Ectodermal cell (in vitro differentiated cells): ENCODE measurements around the gene SERTAD3.
"Not testable (repeated sequence)": the region's sequence is repeated elsewhere in the genome, so short reads cannot be mapped to it uniquely, and the experiment has no call there.

Experiments used
- H3K27ac ChIP-seq: 2 replicates; pipeline ENCODE4 v1.7.0; 2013; ENCODE audit warnings: mild to moderate bottlenecking, low read depth, low read length; ENCODE audit not compliant: insufficient read depth, poor library complexity, severe bottlenecking
- H3K27me3 ChIP-seq: 2 replicates; pipeline ENCODE4 v1.7.0; 2013; ENCODE audit warnings: mild to moderate bottlenecking, low read length; ENCODE audit not compliant: insufficient read depth, control insufficient read depth, poor library complexity, severe bottlenecking
- H3K36me3 ChIP-seq: one replicate; pipeline ENCODE4 v1.7.0; 2013; ENCODE audit warnings: low read length; ENCODE audit not compliant: control insufficient read depth, insufficient read depth
- H3K4me1 ChIP-seq: one replicate; pipeline ENCODE4 v1.7.0; 2013; ENCODE audit warnings: low read length; ENCODE audit not compliant: control insufficient read depth, insufficient read depth
- H3K4me3 ChIP-seq: 2 replicates; pipeline ENCODE4 v1.7.0; 2013; ENCODE audit warnings: low read depth, low read length, control low read depth; ENCODE audit not compliant: insufficient read depth
- H3K9me3 ChIP-seq: 2 replicates; pipeline ENCODE4 v1.7.0; 2013; ENCODE audit warnings: mild to moderate bottlenecking, low read length, moderate library complexity; ENCODE audit not compliant: control insufficient read depth
- WGBS, 2 experiments: methylation state at CpG; one replicate each; pipeline ENCODE4 v1.1.7; 2013; ENCODE audit warnings: missing lambda C conversion rate in 2 of 2; 5-methylcytosine and 5-hydroxymethylcytosine counted together

Gene SERTAD3

DNA sequence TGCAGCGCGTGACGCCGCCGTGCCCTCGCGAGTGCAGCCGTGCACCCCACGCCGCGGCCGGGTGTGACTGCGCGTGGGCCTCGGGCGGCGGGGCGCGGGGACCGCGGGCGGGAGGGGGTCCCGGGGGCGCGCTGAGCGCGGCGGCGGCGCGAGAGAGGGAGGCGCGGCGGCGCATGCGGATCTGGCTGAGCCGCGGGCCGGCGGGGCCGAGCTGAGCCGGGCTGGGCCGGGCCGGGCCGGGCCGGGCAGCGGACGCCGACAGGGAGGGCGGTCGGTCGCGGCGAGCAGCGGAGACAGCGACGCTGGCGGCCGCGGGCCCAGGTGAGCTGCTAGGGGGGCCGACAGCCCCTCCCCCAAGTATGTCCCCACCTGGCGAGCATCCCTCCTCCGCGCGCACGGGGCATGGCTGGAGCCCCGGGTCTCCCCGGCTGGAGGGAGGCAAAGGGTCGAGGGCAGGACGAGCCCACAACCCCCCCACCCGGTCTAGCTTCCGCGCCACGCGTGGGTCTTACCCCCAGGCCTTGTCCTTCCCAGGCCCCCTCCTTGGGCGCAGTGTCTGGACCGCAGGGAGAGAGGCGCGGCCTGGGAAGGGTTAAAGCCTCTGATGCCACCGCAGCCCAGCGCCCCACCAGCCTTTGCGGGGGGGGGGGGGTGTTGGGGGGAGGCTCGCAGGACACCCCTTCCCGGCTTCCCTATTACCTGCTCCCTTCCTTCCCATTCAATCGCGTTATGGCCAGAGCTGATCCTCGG lies 23.0 kb upstream of the SERTAD3 start, which contains the start of gene SPTBN4:
SPTBN4 (plus strand) TSS at position 17 of the 750 bp plus-strand sequence. CDS start 5,621 bp downstream, outside the sequence.
- peak within 1 kb of the TSS; percentile 32 for H3K4me3 ChIP-seq
- H3K9me3 ChIP-seq: no peaks in the 10 kb centered on the region
- no peaks in the 10 kb centered on the region for H3K36me3 ChIP-seq
- H3K4me1 ChIP-seq: peaks cover 4% of the 10 kb centered on the region
- H3K27me3 ChIP-seq: peaks cover 44% of the 10 kb centered on the region
- H3K27ac ChIP-seq: no peak within 1 kb of the TSS
- WGBS, 2 experiments: 7% methylated on average over 85 to 87 of the region's 87 CpGs

DNA sequence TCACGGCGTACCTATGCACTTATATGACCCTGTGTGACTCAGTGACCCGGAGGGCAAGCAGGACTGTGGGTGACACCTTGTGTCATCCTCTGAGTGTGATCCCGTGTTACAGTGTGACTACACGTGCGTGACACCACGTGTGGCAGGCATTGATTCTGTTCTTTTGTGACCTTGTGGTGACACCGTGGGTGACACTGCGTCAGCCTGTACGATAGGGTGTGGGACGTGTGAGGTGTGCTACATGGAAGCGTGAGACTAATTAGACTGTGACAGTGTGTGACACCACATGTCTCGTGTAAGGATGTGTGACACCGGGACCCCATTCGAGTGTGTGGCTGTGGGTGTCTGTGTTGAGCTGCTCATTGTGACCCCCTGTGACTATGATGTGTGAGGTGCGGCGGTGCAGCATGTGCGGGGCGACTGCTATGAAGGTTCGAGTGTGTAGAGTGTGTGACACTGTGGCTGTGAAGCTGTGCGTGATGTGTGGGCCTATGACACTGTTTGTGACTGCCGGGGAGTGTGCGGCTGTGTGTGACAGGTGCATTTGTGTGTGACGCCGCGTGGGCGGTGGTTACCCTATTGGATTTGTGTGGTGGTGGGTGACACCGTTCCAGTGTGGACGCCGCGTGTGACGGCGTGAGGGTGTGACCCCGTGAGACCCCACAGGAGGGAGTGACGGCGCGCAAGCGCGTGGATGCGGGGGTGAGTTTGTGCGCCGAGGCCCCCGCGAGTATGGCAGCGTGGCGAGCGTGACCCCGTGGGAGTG lies 22.3 kb upstream of the SERTAD3 start:
- peaks cover 4% of the 10 kb centered on the region for H3K4me1 ChIP-seq
- no peak overlapping the region for H3K27ac ChIP-seq
- no peaks in the 10 kb centered on the region for H3K9me3 ChIP-seq
- no peaks in the 10 kb centered on the region for H3K36me3 ChIP-seq
- peak overlapping the region; percentile 13 for H3K4me3 ChIP-seq
- WGBS, 2 experiments: 37 to 39% methylated on average over 48 of the region's 48 CpGs
- H3K27me3 ChIP-seq: peaks cover 44% of the 10 kb centered on the region

GRCh38 chr19:40465557-40466218 lies 21.6 kb upstream of the SERTAD3 start, which contains the start of gene BLVRB:
Gene BLVRB (minus strand): TSS chr19:40465745. CDS start chr19:40465688, 57 bp downstream.
- WGBS, 2 experiments: 0 to 1% methylated on average over 54 of the region's 54 CpGs
- H3K4me1 ChIP-seq: peaks cover 4% of the 10 kb centered on the region
- H3K27me3 ChIP-seq: peaks cover 44% of the 10 kb centered on the region
- H3K36me3 ChIP-seq: no peaks in the 10 kb centered on the region
- peak within 1 kb of the TSS; percentile 51 for H3K4me3 ChIP-seq
- H3K27ac ChIP-seq: no peak within 1 kb of the TSS
- H3K9me3 ChIP-seq: no peaks in the 10 kb centered on the region

- Histone ChIP-seq H3K4me1 (peaks cover 4% of the 10 kb centered on the region), H3K27me3 (peaks cover 44% of the 10 kb centered on the region), H3K9me3 (no peaks in the 10 kb centered on the region), H3K27ac (no peak overlapping the region), H3K36me3 (no peaks in the 10 kb centered on the region), H3K4me3 (peak overlapping the region; percentile 51)
- WGBS, 2 experiments: 25 to 29% methylated on average over 11 of the region's 11 CpGs
These were observed 21.0 kb upstream of the SERTAD3 start for GRCh38 chr19:40465025-40465556.

DNA sequence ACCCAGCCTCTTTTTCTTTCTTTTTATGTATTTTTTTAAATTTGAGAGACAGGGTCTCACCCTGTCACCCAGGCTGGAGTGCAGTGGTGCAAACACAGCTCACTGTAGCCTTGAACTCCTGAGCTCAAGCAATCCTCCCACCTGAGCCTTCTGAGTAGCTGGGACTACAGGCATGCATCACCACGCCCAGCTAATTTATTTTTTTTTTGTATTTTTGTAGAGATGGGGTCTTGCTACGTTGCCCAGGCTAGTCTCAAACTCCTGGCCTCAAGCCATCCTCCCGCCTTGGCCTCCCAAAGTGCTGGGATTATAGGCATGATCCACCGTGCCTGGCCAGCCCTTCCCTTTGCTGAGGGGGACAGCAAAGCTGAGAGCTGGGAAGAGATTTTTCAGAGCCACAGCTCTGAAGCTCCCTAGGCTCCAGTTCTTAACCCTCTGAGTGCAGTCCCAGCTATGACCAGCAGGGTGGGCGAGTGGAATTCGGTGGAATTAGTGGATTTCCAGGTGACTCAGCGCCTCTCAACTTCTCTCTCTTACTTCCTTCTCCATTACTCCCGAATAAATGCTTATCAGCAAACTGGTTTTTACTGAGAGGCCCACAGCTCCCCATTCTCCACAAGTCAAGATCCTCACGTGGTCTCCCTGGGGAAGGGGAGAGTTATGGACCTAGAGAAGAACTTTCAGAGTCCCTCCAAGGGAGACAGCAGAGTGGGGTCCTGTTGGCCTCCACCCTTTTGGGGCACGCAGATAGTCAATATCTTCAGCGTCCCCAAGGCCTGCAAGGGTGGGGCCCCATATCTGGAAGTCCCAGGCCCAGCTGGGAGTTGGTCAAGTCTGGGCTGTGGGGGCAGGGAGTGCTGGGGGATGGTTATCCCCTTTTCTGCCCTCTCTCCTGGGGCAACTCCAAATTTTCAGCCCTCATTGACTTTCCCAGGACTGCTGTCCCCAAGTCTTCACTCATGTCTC lies 20.2 kb upstream of the SERTAD3 start:
- H3K9me3 ChIP-seq: no peaks in the 10 kb centered on the region
- no peaks in the 10 kb centered on the region for H3K36me3 ChIP-seq
- WGBS, 2 experiments: 41 to 43% methylated on average over 11 of the region's 11 CpGs
- H3K4me3 ChIP-seq: peak overlapping the region; percentile 6
- peaks cover 4% of the 10 kb centered on the region for H3K4me1 ChIP-seq
- peaks cover 44% of the 10 kb centered on the region for H3K27me3 ChIP-seq
- H3K27ac ChIP-seq: no peak overlapping the region

DNA sequence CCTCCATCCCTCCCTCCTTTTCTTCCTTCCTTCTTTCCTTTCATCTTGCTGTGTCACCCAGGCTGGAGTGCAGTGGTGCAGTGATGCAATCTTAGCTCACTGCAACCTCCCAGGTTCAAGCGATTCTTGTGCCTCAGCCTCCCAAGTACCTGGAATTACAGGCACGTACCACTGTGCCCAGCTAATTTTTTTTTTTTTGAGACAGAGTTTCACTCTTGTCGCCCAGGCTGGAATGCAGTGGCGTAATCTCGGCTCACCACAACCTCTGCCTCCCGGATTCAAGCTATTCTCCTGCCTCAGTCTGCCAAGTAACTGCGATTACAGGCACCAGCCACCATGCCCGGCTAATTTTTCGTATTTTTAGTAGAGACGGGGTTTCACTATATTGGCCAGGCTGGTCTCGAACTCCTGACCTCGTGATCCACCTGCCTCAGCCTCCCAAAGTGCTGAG lies 19.5 kb upstream of the SERTAD3 start:
- H3K27me3 ChIP-seq: peaks cover 38% of the 10 kb centered on the region
- H3K9me3 ChIP-seq, H3K4me3 ChIP-seq, H3K4me1 ChIP-seq, H3K27ac ChIP-seq, H3K36me3 ChIP-seq: not testable (repeated sequence)
- 87 to 89% methylated on average over 12 of the region's 12 CpGs for WGBS, 2 experiments

- WGBS, 2 experiments: 86 to 90% methylated on average over 7 of the region's 7 CpGs
- Histone ChIP-seq H3K27me3 (peaks cover 19% of the 10 kb centered on the region), H3K27ac (no peak overlapping the region), H3K4me1 (no peaks in the 10 kb centered on the region), H3K36me3 (no peaks in the 10 kb centered on the region), H3K4me3 (no peak overlapping the region), H3K9me3 (no peaks in the 10 kb centered on the region)
These were observed 17.6 kb upstream of the SERTAD3 start for GRCh38 chr19:40461669-40462221.

GRCh38 chr19:40460185-40460584 lies 16.1 kb upstream of the SERTAD3 start:
- Histone ChIP-seq H3K9me3 (no peaks in the 10 kb centered on the region), H3K36me3 (no peaks in the 10 kb centered on the region), H3K4me1 (no peaks in the 10 kb centered on the region), H3K4me3 (no peak overlapping the region), H3K27ac (no peak overlapping the region), H3K27me3 (peaks cover 9% of the 10 kb centered on the region)
- WGBS, 2 experiments: 88 to 95% methylated on average over 3 of the region's 3 CpGs

GRCh38 chr19:40458597-40458974 lies 14.5 kb upstream of the SERTAD3 start:
- H3K4me1 ChIP-seq: no peaks in the 10 kb centered on the region
- 90 to 93% methylated on average over 3 of the region's 3 CpGs for WGBS, 2 experiments
- H3K36me3 ChIP-seq: no peaks in the 10 kb centered on the region
- H3K4me3 ChIP-seq: no peak overlapping the region
- no peak overlapping the region for H3K27ac ChIP-seq
- H3K27me3 ChIP-seq: no peaks in the 10 kb centered on the region
- no peaks in the 10 kb centered on the region for H3K9me3 ChIP-seq
